Measurements from ENCODE around the gene HOXA9.

The HOXA9 gene

GRCh38 chr7:27176962-27177794, 11.8 kb upstream of the HOXA9 start:
- DNase-seq (ENCODE audit: low read depth), result no peak

DNA sequence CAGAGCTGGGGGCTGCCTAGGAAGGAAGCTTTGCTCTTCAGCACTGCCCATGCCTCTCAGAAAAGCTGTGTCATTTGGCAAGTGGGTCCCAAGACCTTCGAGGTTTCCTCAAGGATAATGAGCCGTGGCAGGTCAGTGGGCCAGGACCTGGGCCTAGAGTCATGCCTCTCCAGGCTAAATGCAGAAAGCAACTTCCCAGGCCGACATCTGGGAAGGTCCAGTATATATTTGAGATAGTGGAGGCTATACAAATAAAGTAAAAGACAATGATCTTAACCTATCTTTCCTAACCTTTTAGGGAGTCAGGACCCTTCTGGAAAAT, 11.1 kb upstream of the HOXA9 start:
- DNase-seq (ENCODE audit: low read depth), result no peak

DNA sequence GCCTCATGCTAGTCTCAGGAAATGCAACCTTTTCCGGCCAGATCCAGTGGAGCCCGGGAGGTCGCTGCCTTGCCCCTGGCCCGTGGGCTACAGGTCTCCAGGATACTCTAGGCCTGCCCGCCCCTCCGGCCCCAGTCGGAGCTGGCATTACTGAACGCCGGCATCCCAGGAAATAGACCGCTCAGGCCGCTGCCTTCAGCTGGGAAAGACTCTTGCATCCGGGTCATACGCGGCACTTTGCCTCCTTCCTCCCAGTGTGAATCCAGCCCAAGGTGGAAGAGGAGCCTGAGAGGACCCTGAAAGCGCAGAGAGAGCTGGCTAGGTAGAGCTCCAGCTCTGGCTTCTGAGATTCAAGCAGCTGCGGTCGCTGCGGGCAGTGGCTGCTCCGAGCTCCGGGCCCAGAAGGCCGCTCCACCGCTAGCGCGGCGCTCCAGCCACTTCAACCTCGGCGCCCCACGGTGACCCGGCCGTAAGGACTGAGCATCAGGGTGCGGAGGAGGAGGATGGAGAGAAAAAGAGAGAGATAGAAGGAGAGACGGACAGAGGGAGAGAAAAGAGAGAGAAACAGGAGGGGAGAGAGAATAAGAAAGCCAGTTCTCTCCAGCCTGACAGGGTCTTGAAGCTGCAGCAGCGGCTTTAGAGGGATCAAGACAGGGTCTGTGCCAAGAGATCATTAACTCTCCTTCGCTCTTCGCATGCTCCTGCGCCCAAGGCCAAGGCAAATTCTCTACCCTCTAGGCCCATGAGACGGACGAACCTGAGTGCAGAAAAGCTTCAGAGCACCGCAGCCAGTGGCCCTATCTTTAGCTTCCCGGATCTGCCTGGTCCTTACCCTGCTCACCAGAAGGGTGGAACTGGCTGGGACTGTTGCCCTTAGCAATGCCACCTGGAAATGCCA, 10.5 kb upstream of the HOXA9 start:
- DNase-seq (ENCODE audit: low read depth), result no peak

GRCh38 chr7:27174874-27175625, 9.7 kb upstream of the HOXA9 start:
- no peak for DNase-seq (ENCODE audit: low read depth)

DNA sequence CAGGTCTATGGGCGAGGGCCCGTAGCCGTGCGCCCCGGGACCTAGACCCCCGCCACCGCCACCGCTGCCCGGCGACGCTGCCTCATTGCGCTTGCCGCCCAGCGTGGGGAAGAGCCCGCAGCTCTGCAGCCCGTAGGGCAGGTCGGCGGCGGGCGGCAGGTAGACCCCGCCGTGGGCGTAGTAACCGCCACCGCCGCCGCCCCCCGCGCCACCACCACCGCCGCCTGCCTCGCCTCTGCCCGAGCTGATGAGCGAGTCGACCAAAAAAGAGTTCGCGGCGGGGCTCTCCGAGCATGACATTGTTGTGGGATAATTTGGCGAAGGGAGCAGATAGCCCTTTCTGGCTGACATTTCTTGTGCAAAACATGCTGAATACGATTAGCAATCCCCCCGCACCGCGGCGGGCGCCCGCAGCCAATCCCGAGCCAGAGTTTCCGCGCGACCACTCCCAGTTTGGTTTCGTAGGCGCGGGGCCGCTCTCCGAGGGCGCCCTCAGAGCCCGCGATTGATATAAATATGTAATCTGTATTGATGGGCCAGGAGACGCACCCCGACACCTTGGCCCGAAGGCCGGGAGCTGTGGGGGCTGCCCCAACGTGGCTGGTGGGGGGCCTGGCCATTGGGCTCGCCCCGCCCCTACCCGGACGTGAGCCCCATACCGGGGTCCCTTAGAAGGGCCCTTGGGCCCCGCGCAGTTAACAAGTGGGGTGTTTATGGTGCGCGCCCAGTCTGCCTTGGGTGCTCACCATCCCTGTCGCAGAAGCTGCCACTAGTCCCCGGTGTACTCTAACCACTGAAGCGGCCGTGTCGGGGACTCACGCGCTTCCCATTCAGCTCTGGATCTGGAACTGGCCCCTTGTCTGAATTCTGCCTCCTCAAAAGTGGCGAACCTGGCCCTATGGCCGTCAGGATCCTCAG, 8.9 kb upstream of the HOXA9 start, which contains the start of gene HOXA10:
Gene HOXA10 (minus strand): TSS at position 365 of the 918 bp plus-strand sequence. CDS start 14 bp downstream, at position 351.
- no peak for DNase-seq (ENCODE audit: low read depth)

GRCh38 chr7:27173511-27173955, 8.2 kb upstream of the HOXA9 start:
- no peak for DNase-seq (ENCODE audit: low read depth)

GRCh38 chr7:27172823-27173510, 7.6 kb upstream of the HOXA9 start:
- DNase-seq (ENCODE audit: low read depth), result no peak

DNA sequence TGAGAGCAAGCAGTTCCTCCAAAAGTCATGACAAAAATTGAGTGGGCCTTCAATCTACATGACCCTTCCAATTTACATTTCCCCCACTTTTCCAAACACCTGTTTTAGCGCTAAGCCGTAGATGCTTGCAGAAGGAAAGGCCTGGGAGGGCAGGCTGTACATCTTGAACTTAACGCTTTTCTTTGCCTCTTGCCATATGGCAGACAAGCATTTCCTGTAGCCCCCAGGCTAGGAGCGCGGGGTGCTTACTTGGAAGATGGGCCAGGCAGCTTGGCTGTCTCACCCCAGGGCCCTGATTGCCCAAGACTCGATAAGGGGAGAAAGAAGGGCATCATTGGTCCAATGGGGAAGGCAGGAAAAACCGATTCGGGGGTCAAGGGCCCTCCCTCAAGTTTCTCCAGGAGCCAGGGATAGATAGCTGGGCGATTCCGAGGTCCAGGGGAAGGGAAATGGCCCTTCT, 7.0 kb upstream of the HOXA9 start:
- no peak for DNase-seq (ENCODE audit: low read depth)

GRCh38 chr7:27171637-27172314, 6.4 kb upstream of the HOXA9 start:
- DNase-seq (ENCODE audit: low read depth), result no peak

DNA sequence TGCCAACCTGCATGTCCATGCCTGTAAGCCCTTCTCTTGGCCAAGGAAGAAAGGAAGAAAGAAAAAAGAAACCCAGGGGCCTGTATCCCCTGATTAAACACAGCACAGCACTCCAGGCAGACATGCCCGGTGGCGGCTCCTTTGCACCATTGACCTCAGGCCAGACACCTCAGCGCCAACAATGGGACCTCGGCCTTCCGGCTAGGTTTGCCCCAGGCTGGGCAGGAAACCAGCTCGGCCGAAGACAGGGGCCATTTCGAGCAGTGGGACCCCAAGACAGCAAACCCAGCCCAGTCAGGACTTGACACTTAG, 5.9 kb upstream of the HOXA9 start:
- DNase-seq (ENCODE audit: low read depth), result no peak

- no peak for DNase-seq (ENCODE audit: low read depth)
Observed at GRCh38 chr7:27170426-27171324, 5.3 kb upstream of the HOXA9 start.

- DNase-seq (ENCODE audit: low read depth), result no peak
Observed at GRCh38 chr7:27169658-27170425, 4.5 kb upstream of the HOXA9 start.

DNA sequence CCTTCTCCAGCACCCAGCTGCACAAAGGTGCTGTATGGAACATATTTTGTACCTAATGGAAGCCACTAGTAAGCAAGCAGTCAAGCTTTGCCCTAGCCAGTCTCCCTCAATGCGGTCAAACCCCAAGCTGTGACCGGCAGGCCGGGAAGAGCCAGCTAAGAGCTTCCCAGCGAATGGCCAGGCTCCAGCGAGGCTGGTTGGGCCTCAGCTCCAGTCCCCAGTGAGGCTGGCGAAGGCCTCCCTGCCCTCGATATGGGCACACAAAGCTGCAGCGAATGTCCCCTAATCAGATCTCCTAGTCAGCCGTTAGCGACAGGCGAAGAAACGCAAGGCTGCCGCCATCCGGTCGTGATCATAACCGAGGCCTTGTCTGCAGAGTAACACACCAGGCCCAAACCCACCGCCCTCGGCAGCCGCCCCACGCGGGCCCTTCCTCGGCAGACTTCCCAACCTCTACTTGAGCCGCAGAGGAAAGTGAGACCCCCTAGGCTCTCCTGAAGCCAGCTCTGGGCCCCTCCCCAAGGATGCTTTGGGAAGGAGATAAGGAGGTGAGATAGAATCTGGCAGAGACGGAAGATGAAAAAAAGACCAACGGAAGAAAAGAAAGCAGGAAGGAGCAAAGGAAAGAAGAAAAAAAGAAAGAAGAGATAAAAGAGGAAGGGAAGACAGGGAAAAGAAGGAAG, 3.1 kb upstream of the HOXA9 start:
- DNase-seq (ENCODE audit: low read depth), result no peak

DNA sequence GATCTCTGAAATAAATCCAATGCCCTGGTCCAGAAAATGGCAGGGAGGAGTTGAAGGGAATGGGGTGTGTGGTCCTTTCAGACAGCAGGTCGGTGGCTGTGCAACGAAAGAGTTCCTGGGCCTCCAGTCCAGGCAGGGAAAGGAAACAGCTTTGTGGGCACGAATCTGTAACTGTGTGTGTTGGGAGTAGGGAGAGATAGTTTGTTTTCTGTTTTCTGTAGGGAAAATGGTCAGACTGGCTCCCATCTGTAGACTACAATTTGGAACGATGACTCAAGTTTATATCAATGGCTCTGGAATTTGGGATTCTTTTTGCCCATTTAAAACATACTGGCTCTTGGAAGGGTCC, 2.6 kb upstream of the HOXA9 start:
- no peak for DNase-seq (ENCODE audit: low read depth)

DNA sequence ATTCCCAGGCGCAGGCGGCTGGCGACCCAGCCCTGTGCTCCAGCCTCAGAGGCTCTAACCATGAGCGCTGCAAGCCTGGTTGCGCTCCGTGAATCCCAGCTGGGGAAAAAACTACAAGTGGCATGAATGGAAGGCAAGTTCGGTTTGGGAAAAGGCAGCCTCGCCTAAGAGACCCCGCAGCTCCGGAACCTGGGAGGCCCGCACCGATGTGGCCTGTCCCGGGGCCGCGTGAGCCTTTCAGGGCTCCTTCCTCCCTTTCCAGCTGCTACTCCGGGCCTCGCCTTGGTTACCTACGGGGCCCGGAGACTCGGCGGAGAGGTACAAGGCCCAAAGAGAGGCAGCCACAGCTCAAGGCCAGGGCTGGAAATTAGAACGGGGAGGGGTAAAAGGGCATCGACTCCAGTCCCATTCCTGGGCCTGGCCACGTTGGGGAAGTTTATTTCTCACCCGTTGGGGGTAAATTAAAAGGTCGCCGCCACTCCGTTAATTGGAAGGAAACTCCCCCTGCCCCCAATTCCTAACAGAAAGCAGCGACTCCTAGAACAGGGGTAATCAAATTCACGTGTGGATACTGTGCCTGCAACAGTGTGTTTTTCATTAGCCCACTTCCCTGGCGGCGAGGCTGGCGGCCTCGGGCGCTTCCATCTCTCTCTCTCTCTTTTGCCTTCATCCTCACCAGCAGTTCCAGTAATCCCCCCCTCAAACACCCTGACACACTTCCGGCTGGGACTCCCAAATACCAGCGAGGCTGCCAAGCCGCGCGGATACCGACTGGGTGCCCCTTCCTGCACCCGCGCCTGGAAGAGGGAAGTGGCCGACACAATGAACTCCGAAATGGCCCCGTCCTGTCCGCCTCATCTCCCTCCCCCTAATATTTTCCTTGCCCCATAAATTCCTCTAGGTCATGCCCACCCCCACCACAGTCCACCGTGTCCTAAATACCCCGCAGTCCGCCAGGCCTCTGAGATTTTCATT, 1.5 kb upstream of the HOXA9 start:
- DNase-seq (ENCODE audit: low read depth), result no peak

GRCh38 chr7:27165996-27166530, 726 bp upstream of the HOXA9 start:
- no peak for DNase-seq (ENCODE audit: low read depth)
